Measurements from ENCODE around the gene LBHD1. TPM values are rescaled to one million over a fixed set of nuclear protein-coding genes. Genes with fewer than 3 reads are reported as not detected.

The LBHD1 gene
- 7.1 and 9.3 TPM in 2 replicates for total RNA-seq (2014; rRNA removed; shearing (Covaris generic))
- 22.3 and 22.8 TPM in 2 replicates for total RNA-seq (2022)
- Bru-seq, nascent RNA: percentile 74 among the genes with signal in this experiment
- percentile 76 among the genes with signal in this experiment for BruChase-seq, experiment 1, labeled RNA remaining after a 6-hour chase
- BruChase-seq, experiment 2, labeled RNA remaining after a 2-hour chase: percentile 76 among the genes with signal in this experiment
- long read RNA-seq, partial matches to known transcripts: 4 of 12 reads
- long read RNA-seq, other reads (novel, unspliced or antisense): 7 of 12 reads

DNA sequence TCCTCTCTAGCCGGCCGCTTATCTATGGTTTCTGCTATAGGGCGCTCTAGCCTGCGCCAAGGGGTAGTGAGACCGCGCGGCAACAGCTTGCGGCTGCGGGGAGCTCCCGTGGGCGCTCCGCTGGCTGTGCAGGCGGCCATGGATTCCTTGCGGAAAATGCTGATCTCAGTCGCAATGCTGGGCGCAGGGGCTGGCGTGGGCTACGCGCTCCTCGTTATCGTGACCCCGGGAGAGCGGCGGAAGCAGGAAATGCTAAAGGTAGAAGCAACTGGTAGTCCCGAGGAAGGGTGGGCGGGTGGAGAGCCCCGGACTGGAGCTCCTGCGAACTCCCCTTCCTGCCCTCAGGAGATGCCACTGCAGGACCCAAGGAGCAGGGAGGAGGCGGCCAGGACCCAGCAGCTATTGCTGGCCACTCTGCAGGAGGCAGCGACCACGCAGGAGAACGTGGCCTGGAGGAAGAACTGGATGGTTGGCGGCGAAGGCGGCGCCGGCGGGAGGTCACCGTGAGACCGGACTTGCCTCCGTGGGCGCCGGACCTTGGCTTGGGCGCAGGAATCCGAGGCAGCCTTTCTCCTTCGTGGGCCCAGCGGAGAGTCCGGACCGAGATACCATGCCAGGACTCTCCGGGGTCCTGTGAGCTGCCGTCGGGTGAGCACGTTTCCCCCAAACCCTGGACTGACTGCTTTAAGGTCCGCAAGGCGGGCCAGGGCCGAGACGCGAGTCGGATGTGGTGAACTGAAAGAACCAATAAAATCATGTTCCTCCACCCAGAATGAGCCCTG is at the start of gene LBHD1, which contains the start of gene UQCC3:
Gene LBHD1, minus strand, starts transcription at position 660 of the 782 bp plus-strand sequence. CDS start 2,236 bp downstream, outside the sequence.
Gene UQCC3, plus strand, starts transcription at position 66 of the 782 bp plus-strand sequence. Its CDS starts 73 bp downstream, at position 139.
- peak within 1 kb of the TSS; percentile 85 for H3K4me2 ChIP-seq (ENCODE audit: low read length)
- TF ChIP-seq, protein P1, sequence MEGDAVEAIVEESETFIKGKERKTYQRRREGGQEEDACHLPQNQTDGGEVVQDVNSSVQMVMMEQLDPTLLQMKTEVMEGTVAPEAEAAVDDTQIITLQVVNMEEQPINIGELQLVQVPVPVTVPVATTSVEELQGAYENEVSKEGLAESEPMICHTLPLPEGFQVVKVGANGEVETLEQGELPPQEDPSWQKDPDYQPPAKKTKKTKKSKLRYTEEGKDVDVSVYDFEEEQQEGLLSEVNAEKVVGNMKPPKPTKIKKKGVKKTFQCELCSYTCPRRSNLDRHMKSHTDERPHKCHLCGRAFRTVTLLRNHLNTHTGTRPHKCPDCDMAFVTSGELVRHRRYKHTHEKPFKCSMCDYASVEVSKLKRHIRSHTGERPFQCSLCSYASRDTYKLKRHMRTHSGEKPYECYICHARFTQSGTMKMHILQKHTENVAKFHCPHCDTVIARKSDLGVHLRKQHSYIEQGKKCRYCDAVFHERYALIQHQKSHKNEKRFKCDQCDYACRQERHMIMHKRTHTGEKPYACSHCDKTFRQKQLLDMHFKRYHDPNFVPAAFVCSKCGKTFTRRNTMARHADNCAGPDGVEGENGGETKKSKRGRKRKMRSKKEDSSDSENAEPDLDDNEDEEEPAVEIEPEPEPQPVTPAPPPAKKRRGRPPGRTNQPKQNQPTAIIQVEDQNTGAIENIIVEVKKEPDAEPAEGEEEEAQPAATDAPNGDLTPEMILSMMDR (conservative IDR thresholded peaks at IDR 0.05; ENCODE audit: low read length): no peak
- no peak for TF ChIP-seq EZH2phosphoT487 (IDR thresholded peaks at IDR 0.05; ENCODE audit: borderline replicate concordance, low read depth, low read length)
- DNase-seq (ENCODE audit: low spot score): peak; percentile 86
- peaks cover 56% of the 10 kb centered on the region for H3K4me1 ChIP-seq (ENCODE audit: insufficient read depth, low read length, poor library complexity, severe bottlenecking)
- peaks cover 6% of the 10 kb centered on the region; the same call in 1 of the 2 replicates for H4K20me1 ChIP-seq (ENCODE audit: insufficient read depth, low read length)
- no peaks in the 10 kb centered on the region for H3K9me2 ChIP-seq (ENCODE audit: insufficient read depth, low read length)
- H3K9me3 ChIP-seq (ENCODE audit: low read length): no peaks in the 10 kb centered on the region
- ChIA-PET POLR2A (interaction anchor here (0.5 to 2.5 kb wide), 13 partner anchors 9 to 202 kb away, joined by 3 to 13 read pairs (median 5); partner anchors contain the start of genes B3GAT3, BSCL2, GNG3 and HNRNPUL2), CTCF (ENCODE audit: unreplicated experiment) (interaction anchor here (0.6 kb wide), 1 partner anchor 247 kb away, joined by 3 read pairs; no protein-coding TSS in a partner anchor)
- BruUV-seq (replicated peaks): TSS peak; percentile 64
- peak within 1 kb of the TSS; percentile 73 for H3K27ac ChIP-seq (ENCODE audit: low read depth, low read length, poor library complexity, severe bottlenecking)
- peak within 1 kb of the TSS; percentile 81 for H3K4me3 ChIP-seq (ENCODE audit: low read depth, low read length, poor library complexity, severe bottlenecking)
- H2AFZ ChIP-seq (ENCODE audit: low read length): peak within 1 kb of the TSS; percentile 67
- intact Hi-C loops (cut with micrococcal nuclease; ENCODE audit: unreplicated experiment): loop anchor here (5.0 kb wide), 2 partner anchors 56 to 101 kb away; partner anchors contain the start of genes HNRNPUL2, TAF6L and TTC9C
- H3K36me3 ChIP-seq (ENCODE audit: insufficient read depth, low read length): peaks cover 57% of the 10 kb centered on the region
- peaks cover 51% of the 10 kb centered on the region; the same call in 1 of the 2 replicates for H3K79me2 ChIP-seq (ENCODE audit: insufficient read depth, low read depth, low read length)

DNA sequence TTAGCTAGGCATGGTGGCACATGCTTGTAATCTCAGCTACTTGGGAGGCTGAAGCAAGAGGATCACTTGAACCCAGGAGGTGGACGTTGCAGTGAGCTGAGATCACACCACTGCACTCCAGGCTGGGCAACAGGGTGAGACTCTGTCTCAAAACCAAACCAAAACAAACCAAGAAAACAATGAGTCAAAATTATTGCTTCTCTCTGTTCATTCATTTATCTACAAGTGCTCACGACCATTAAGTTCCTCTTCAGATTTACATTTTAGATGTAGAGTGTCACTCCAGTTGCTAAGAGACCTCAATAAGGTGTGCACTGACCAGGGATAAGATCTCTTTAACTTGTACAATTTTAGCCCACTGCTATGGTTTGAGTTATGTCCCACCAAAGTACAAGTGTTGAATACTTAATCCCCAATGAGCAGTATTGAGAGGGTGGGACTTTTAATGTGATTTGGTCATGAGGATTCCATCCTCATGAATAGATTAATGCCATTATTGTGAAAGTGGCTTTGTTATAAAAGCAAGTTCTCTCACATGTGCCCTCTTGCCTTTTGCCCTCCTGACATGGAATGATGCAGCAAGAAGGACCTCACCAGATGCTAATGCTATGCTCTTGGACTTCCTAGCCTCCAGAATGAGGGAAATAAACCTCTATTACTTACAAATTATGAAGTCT is 47.4 kb upstream of the LBHD1 start:
- no peak overlapping the region for H3K4me3 ChIP-seq (ENCODE audit: low read depth, low read length, poor library complexity, severe bottlenecking)
- intact Hi-C loops (cut with micrococcal nuclease; ENCODE audit: unreplicated experiment): no loop called here

More for the DNA sequence above, 47.4 kb upstream of the LBHD1 start:
- POLR2A ChIA-PET: interaction anchor here (0.7 kb wide), 1 partner anchor 11 kb away, joined by 4 read pairs; no protein-coding TSS in a partner anchor
- CTCF ChIA-PET (ENCODE audit: unreplicated experiment): no interaction called here
- Histone ChIP-seq H3K4me2 (ENCODE audit: low read length) (no peak overlapping the region), H2AFZ (ENCODE audit: low read length) (no peak overlapping the region), H3K9me2 (ENCODE audit: insufficient read depth, low read length) (no peaks in the 10 kb centered on the region), H3K4me1 (ENCODE audit: insufficient read depth, low read length, poor library complexity, severe bottlenecking) (peaks cover 7% of the 10 kb centered on the region), H4K20me1 (ENCODE audit: insufficient read depth, low read length) (peaks cover 15% of the 10 kb centered on the region), H3K9me3 (ENCODE audit: low read length) (no peaks in the 10 kb centered on the region), H3K36me3 (ENCODE audit: insufficient read depth, low read length) (peaks cover 99% of the 10 kb centered on the region), H3K79me2 (ENCODE audit: insufficient read depth, low read depth, low read length) (peaks cover 48% of the 10 kb centered on the region), H3K27ac (ENCODE audit: low read depth, low read length, poor library complexity, severe bottlenecking) (no peak overlapping the region)
- TF ChIP-seq EZH2phosphoT487 (IDR thresholded peaks at IDR 0.05; ENCODE audit: borderline replicate concordance, low read depth, low read length): no peak
- TF ChIP-seq, protein P1 (conservative IDR thresholded peaks at IDR 0.05; ENCODE audit: low read length): no peak
- DNase-seq (ENCODE audit: low spot score): no peak
- BruUV-seq (replicated peaks): no TSS peak
